Umbilical cord (tissue), 2 donors: ENCODE results near the gene POLG. TPM values are rescaled to one million over a fixed set of nuclear protein-coding genes. Genes with fewer than 3 reads are reported as not detected.

Source experiments
- DNase-seq: peaks from one replicate; pipeline ENCODE4 v3.0.0-alpha.2; 2015; ENCODE audit warnings: low spot score
- total RNA-seq: library from RNA; depleted of rRNA; stranded (reverse); fragments of >200 nt; gene quantifications from one replicate; pipeline ENCODE4 v1.2.3, GENCODE V29; 2014; ENCODE audit warnings: low replicate concordance; ENCODE audit not compliant: insufficient read depth

POLG gene
- total RNA-seq, 1 donor from 2014 or later: 40.9 TPM

- DNase-seq: no peak
These were observed 35.7 kb upstream of the POLG start for GRCh38 chr15:89370120-89370977.

GRCh38 chr15:89369341-89369947 is 34.8 kb upstream of the POLG start:
- no peak for DNase-seq

- no peak for DNase-seq
These were observed 34.1 kb upstream of the POLG start for GRCh38 chr15:89368566-89369223.

- peak; percentile 17 for DNase-seq
These were observed 33.1 kb upstream of the POLG start for GRCh38 chr15:89367485-89368451.

- DNase-seq: no peak
These were observed 32.2 kb upstream of the POLG start for GRCh38 chr15:89366656-89367393.

GRCh38 chr15:89365462-89366065 is 30.9 kb upstream of the POLG start:
- no peak for DNase-seq

- no peak for DNase-seq
These were observed 30.3 kb upstream of the POLG start for GRCh38 chr15:89364741-89365450.

GRCh38 chr15:89364341-89364740 is 29.7 kb upstream of the POLG start:
- no peak for DNase-seq

GRCh38 chr15:89363770-89364169 is 29.1 kb upstream of the POLG start:
- no peak for DNase-seq

GRCh38 chr15:89363133-89363532 is 28.5 kb upstream of the POLG start:
- no peak for DNase-seq

- no peak for DNase-seq
These were observed 27.8 kb upstream of the POLG start for GRCh38 chr15:89362203-89363101.

GRCh38 chr15:89361451-89362202 is 27.0 kb upstream of the POLG start:
- peak; percentile 83 for DNase-seq

GRCh38 chr15:89360294-89360971 is 25.8 kb upstream of the POLG start:
- DNase-seq: no peak

GRCh38 chr15:89359471-89360293 is 25.1 kb upstream of the POLG start:
- DNase-seq: no peak

GRCh38 chr15:89358755-89359439 is 24.3 kb upstream of the POLG start:
- DNase-seq: peak; percentile 69

- DNase-seq: no peak
These were observed 23.8 kb upstream of the POLG start for GRCh38 chr15:89358435-89358754.
